Osteoblast (primary cell): Measurements from ENCODE around the gene CDKAL1. TPM values are rescaled to one million over a fixed set of nuclear protein-coding genes. Genes with fewer than 3 reads are reported as not detected.
A peak's percentile ranks its signal among the peaks of the same experiment; 100 is the strongest.

Experiments used
- DNase-seq: peaks from one replicate; pipeline ENCODE4 v3.0.0; 2011; ENCODE audit warnings: low spot score, mixed read lengths; ENCODE audit not compliant: insufficient read length; ENCODE audit errors: missing footprints
- H2AFZ ChIP-seq: 2 replicates; pipeline ENCODE4 v1.6.0; 2011; ENCODE audit warnings: mild to moderate bottlenecking, low read length
- H3K27ac ChIP-seq: 2 replicates; pipeline ENCODE4 v1.5.1; 2011; ENCODE audit warnings: mild to moderate bottlenecking, low read depth, low read length, moderate library complexity
- H3K27me3 ChIP-seq: 2 replicates; pipeline ENCODE4 v1.6.0; 2012; ENCODE audit warnings: mild to moderate bottlenecking, control low read depth, inconsistent platforms, low read length, moderate library complexity; ENCODE audit not compliant: insufficient read depth
- H3K36me3 ChIP-seq: 2 replicates; pipeline ENCODE4 v1.5.1; 2011; ENCODE audit warnings: mild to moderate bottlenecking, low read length, control low read depth, moderate library complexity; ENCODE audit not compliant: insufficient read depth
- H3K4me1 ChIP-seq: 2 replicates; pipeline ENCODE4 v1.5.1; 2011; ENCODE audit warnings: mild to moderate bottlenecking, low read length, control low read depth, moderate library complexity; ENCODE audit not compliant: insufficient read depth
- H3K4me2 ChIP-seq: 2 replicates; pipeline ENCODE4 v1.6.0; 2011; ENCODE audit warnings: mild to moderate bottlenecking, low read length; ENCODE audit not compliant: insufficient read depth
- H3K4me3 ChIP-seq: fragments of 200-600 bp; sonication (generic); 3 replicates; pipeline ENCODE4 v1.5.1; 2012; ENCODE audit warnings: mild to moderate bottlenecking, low read length, inconsistent platforms; ENCODE audit not compliant: insufficient read depth
- H3K79me2 ChIP-seq: 2 replicates; pipeline ENCODE4 v1.6.0; 2012; ENCODE audit warnings: mild to moderate bottlenecking, low read length, control low read depth, inconsistent platforms; ENCODE audit not compliant: insufficient read depth
- H3K9me3 ChIP-seq: 2 replicates; pipeline ENCODE4 v1.5.1; 2011; ENCODE audit warnings: low read depth, low read length, control low read depth
- H4K20me1 ChIP-seq: 2 replicates; pipeline ENCODE4 v1.6.0; 2012; ENCODE audit warnings: mild to moderate bottlenecking, low read length, control low read depth; ENCODE audit not compliant: insufficient read depth
- CTCF ChIP-seq: IDR thresholded peaks from 2 replicates; pipeline ENCODE4 v1.5.1; 2011; ENCODE audit warnings: mild to moderate bottlenecking, low read depth, low read length, moderate library complexity; ENCODE audit errors: extremely low read depth
- total RNA-seq: library from RNA; depleted of rRNA; stranded (reverse); fragments of >200 nt; gene quantifications from 2 replicates; pipeline ENCODE4 v1.2.3, GENCODE V29; 2012

CDKAL1 gene
- total RNA-seq, 1 donor: 18.5 TPM

GRCh38 chr6:20877008-20877937, 343.0 kb downstream of the CDKAL1 start:
- DNase-seq: peak; percentile 78
- Histone ChIP-seq H3K9me3 (no peaks in the 10 kb centered on the region), H3K36me3 (no peaks in the 10 kb centered on the region), H3K4me1 (peaks cover 27% of the 10 kb centered on the region), H3K79me2 (no peaks in the 10 kb centered on the region), H3K4me2 (peak overlapping the region; percentile 55), H3K27ac (peak overlapping the region; percentile 69), H3K27me3 (no peaks in the 10 kb centered on the region), H4K20me1 (no peaks in the 10 kb centered on the region), H2AFZ (no peak overlapping the region), H3K4me3 (no peak overlapping the region)
- no peak for TF ChIP-seq CTCF

GRCh38 chr6:20879121-20879520, 344.9 kb downstream of the CDKAL1 start:
- no peak overlapping the region for H3K4me3 ChIP-seq
- no peaks in the 10 kb centered on the region for H3K27me3 ChIP-seq
- TF ChIP-seq CTCF: no peak
- H3K36me3 ChIP-seq: no peaks in the 10 kb centered on the region
- peaks cover 27% of the 10 kb centered on the region for H3K4me1 ChIP-seq
- DNase-seq: no peak
- H3K4me2 ChIP-seq: no peak overlapping the region
- H4K20me1 ChIP-seq: no peaks in the 10 kb centered on the region
- no peaks in the 10 kb centered on the region for H3K79me2 ChIP-seq
- no peaks in the 10 kb centered on the region for H3K9me3 ChIP-seq
- H2AFZ ChIP-seq: no peak overlapping the region
- no peak overlapping the region for H3K27ac ChIP-seq

- Histone ChIP-seq H3K9me3 (no peaks in the 10 kb centered on the region), H2AFZ (peak overlapping the region; percentile 54), H4K20me1 (no peaks in the 10 kb centered on the region), H3K4me1 (peaks cover 27% of the 10 kb centered on the region), H3K79me2 (no peaks in the 10 kb centered on the region), H3K36me3 (no peaks in the 10 kb centered on the region), H3K27me3 (no peaks in the 10 kb centered on the region), H3K27ac (no peak overlapping the region), H3K4me2 (no peak overlapping the region), H3K4me3 (no peak overlapping the region)
- no peak for TF ChIP-seq CTCF
- no peak for DNase-seq
These were observed 345.3 kb downstream of the CDKAL1 start for GRCh38 chr6:20879526-20879925.

GRCh38 chr6:20881365-20881764, 347.1 kb downstream of the CDKAL1 start:
- Histone ChIP-seq H3K4me3 (no peak overlapping the region), H4K20me1 (no peaks in the 10 kb centered on the region), H2AFZ (no peak overlapping the region), H3K4me2 (no peak overlapping the region), H3K27ac (no peak overlapping the region), H3K27me3 (no peaks in the 10 kb centered on the region), H3K36me3 (no peaks in the 10 kb centered on the region), H3K9me3 (no peaks in the 10 kb centered on the region), H3K79me2 (no peaks in the 10 kb centered on the region), H3K4me1 (peaks cover 19% of the 10 kb centered on the region)
- no peak for TF ChIP-seq CTCF
- DNase-seq: no peak
